HG02885 (cell line): Measurements from ENCODE around the gene CALML5.

Source experiments
- ATAC-seq: cut with Tn5 transposase; IDR thresholded peaks from one replicate; pipeline ENCODE4 v1.9.1; 2021; ENCODE audit warnings: mild to moderate bottlenecking; ENCODE audit not compliant: unreplicated experiment, poor library complexity

Gene CALML5

GRCh38 chr10:5519054-5519453 lies 19.7 kb upstream of the CALML5 start:
- no peak for ATAC-seq

GRCh38 chr10:5518143-5518542 lies 18.8 kb upstream of the CALML5 start:
- ATAC-seq, result no peak

GRCh38 chr10:5517546-5517945 lies 18.2 kb upstream of the CALML5 start:
- no peak for ATAC-seq

GRCh38 chr10:5515948-5516761 lies 16.8 kb upstream of the CALML5 start:
- no peak for ATAC-seq

- ATAC-seq, result no peak
Measured at GRCh38 chr10:5514226-5514850, 15.0 kb upstream of the CALML5 start.

- no peak for ATAC-seq
Measured at GRCh38 chr10:5512881-5513612, 13.7 kb upstream of the CALML5 start.

GRCh38 chr10:5512331-5512730 lies 13.0 kb upstream of the CALML5 start:
- ATAC-seq, result no peak

GRCh38 chr10:5511885-5512280 lies 12.5 kb upstream of the CALML5 start:
- no peak for ATAC-seq

- ATAC-seq, result no peak
Measured at GRCh38 chr10:5511231-5511884, 12.0 kb upstream of the CALML5 start.

GRCh38 chr10:5510281-5511072 lies 11.1 kb upstream of the CALML5 start:
- ATAC-seq, result no peak

- ATAC-seq, result no peak
Measured at GRCh38 chr10:5509691-5510090, 10.3 kb upstream of the CALML5 start.

GRCh38 chr10:5509236-5509635 lies 9.9 kb upstream of the CALML5 start:
- no peak for ATAC-seq

- ATAC-seq, result no peak
Measured at GRCh38 chr10:5508786-5509185, 9.4 kb upstream of the CALML5 start.

- ATAC-seq, result no peak
Measured at GRCh38 chr10:5508161-5508604, 8.8 kb upstream of the CALML5 start.

- ATAC-seq, result no peak
Measured at GRCh38 chr10:5507649-5508131, 8.3 kb upstream of the CALML5 start.

- ATAC-seq, result no peak
Measured at GRCh38 chr10:5506751-5507648, 7.6 kb upstream of the CALML5 start.

GRCh38 chr10:5506246-5506645 lies 6.9 kb upstream of the CALML5 start:
- ATAC-seq, result no peak

GRCh38 chr10:5504146-5505072 lies 5.0 kb upstream of the CALML5 start:
- ATAC-seq, result no peak
